ENCODE results near the gene DESI1.

The DESI1 gene

GRCh38 chr22:41556561-41556960 is 64.3 kb downstream of the DESI1 start:
- FAIRE-seq: no peak

- FAIRE-seq: no peak
Observed at GRCh38 chr22:41555325-41555982, 65.4 kb downstream of the DESI1 start.

DNA sequence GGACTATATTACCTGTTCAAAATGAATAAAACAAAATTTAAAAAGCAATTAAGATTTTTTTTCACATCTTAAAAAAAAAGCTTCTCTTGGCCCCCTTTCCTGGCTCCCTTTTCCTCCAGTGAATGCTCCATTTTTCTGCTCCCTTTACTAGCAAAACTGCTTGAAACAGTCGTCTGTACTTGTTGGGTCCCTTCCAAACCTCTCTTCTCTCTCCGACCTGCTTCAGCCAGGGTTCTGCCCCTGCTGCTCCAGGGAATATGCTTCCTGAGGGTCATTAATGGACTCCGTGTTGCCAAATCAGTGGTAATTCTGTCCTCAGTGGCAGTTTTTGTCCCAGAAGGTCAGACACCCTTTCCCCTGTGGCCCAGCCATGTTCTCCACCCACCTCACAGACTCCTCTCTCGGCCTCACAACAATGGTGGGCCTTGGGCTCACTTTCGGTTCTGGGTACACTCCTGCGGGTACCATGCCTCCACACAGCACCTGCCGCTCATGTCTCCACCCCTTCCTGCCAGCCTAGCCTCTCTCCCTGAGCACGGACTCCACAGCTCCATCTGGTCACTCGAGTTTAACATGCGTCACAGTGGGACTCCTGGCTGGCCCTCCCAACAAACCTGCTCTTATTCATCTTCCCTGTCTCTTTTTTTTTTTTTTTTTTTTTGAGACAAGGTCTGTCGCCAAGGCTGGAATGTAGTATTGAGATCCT is 68.8 kb downstream of the DESI1 start:
- no peak for FAIRE-seq

DNA sequence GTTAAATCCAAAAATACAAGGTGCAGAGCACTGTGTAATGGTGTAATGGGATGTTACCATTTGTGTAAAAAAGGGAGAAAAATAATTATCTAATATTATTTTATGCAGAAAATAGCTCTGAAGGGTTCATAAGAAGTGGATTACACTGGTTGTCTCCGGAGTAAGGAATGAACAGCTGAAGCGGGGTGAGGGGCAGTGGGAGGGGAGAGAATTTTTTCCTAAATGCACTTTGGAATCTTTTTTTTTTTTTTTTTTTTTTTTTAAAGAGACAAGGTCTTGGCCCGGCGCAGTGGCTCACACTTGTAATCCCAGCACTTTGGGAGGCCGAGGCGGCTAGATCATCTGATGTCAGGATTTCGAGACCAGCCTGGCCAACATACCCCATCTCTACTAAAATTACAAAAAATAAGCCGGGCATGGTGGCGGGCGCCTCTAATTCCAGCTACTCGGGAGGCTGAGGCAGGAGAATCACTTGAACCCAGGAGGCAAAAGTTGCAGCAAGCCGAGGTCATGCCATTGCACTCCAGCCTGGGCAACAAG is 69.8 kb downstream of the DESI1 start:
- FAIRE-seq: no peak

GRCh38 chr22:41548830-41549211 is 72.0 kb downstream of the DESI1 start:
- no peak for FAIRE-seq

Data from islet of Langerhans (tissue), 1 donor.